Measurements from ENCODE around the gene CRYL1.

Gene CRYL1

GRCh38 chr13:20353973-20354372 is 171.7 kb downstream of the CRYL1 start:
- peak; percentile 57 for DNase-seq (ENCODE audit: low read depth, low spot score)
- peak; percentile 15 for TF ChIP-seq CTCF (IDR thresholded peaks at IDR 0.05; ENCODE audit: low read depth, low read length)
- H3K4me3 ChIP-seq (ENCODE audit: low read depth, low read length): no peak overlapping the region
- in situ Hi-C loops (cut with HindIII; ENCODE audit: low sequenced_read_pairs): no loop called here

All from astrocyte of the spinal cord (primary cell).